ENCODE measurements around the gene GABRD.

DNA sequence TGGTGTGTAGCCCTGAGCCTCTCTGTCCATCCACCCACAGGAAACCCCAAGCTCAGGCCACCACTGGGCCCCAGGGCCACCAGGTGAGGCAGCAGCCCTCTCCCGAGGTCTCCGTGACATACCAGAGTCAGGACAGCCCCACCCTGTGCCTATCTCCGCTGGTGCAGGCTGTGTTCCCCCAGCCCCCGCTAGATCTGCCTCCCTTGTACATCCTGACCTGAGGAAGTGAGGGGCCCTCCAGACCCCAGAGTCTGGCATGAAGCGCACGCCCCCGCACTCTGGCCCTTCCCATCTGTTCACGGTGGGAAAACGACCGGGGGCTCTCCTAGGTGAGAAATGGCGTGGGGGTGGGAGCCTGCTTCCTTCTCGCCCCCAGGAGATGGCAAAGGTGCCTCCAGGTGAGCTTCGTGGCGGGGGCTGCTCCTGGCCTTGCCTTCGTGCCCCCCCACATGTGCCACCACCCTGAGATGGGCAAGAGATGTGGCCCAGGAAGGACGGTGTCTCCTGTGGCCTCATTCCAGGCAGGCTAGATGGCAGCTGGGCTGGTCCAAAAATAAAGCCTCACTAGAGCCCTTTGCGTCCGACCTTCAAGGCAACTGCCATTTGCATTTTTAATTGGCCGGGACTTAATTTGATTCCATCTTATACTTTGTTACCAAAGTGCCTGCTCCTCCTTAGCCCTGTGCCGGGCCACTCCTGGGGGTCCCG, 3.1 kb downstream of the GABRD start:
- no peak for TF ChIP-seq POLR2A (IDR thresholded peaks at IDR 0.05; ENCODE audit: low read depth, low read length)
- TF ChIP-seq POLR2AphosphoS5 (IDR thresholded peaks at IDR 0.05; ENCODE audit: low read depth, low read length) = no peak

Measured in GM12891 (cell line).